ENCODE measurements around the gene DNAH14. TPM values are rescaled to one million over a fixed set of nuclear protein-coding genes. Genes with fewer than 3 reads are reported as not detected.
"Not testable (repeated sequence)": the region's sequence is repeated elsewhere in the genome, so short reads cannot be mapped to it uniquely, and the experiment has no call there.

DNAH14 gene
- polyA plus RNA-seq, 2 donors, result 1.1 to 2.1 TPM

DNA sequence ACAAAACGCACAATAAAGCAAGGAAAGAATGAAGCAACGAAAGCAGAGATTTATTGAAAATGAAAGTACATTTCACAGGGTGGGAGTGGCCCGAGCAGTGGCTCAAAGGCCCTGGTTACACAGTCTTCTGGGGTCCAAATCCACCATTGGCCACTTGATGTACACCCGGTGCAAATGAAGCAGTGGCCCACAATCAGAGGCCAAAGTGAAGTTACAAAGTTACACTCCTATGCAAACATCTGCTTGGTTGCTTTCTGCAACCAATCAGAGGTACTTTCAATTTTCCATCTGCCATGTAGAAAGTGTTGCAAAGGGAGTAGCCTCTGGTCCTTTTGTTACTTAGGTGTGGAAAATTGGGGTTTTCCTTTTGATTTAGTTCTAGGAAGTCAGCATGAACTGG is 10.0 kb upstream of the DNAH14 start:
- Histone ChIP-seq H3K4me1 (ENCODE audit: control insufficient read depth in 2 of 2, insufficient read depth in 2 of 2, low read length in 1 of 2) (no peaks in the 10 kb centered on the region), H3K9me3 (ENCODE audit: control insufficient read depth in 2 of 2, insufficient read depth in 1 of 2, low read depth in 1 of 2, low read length in 1 of 2) (peaks cover under 1% of the 10 kb centered on the region in 2 donors), H3K27ac (ENCODE audit: low read depth in 2 of 2, low read length in 1 of 2) (no peak overlapping the region), H3K36me3 (ENCODE audit: control insufficient read depth in 2 of 2, insufficient read depth in 2 of 2, low read length in 1 of 2) (no peaks in the 10 kb centered on the region), H3K27me3 (ENCODE audit: control insufficient read depth in 1 of 2, insufficient read depth in 2 of 2, low read length in 2 of 2) (no peaks in the 10 kb centered on the region), H3K4me3 (ENCODE audit: low read depth in 1 of 2, low read length in 2 of 2) (no peak overlapping the region)
- 85 to 88% methylated on average over 4 of the region's 4 CpGs for WGBS, 2 donors

DNA sequence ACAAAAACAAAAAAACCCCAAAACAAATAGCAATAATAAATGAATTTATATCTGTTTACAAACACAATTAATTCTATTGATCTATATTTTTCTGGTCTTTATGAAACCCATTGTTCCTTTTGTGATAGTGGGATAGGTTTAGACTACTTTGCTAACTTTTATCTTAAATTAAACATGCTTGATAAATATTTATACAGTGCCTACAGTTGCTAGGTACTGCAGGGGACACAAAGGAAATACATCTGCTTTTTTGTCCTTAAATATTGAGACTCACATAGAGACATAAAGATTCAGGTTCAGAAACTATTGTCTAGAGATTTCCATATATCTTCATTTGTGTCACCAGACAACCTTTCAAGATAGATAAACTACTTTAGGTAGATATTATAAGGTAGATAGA is 8.5 kb upstream of the DNAH14 start:
- no peaks in the 10 kb centered on the region for H3K27me3 ChIP-seq (ENCODE audit: control insufficient read depth in 1 of 2, insufficient read depth in 2 of 2, low read length in 2 of 2)
- no peaks in the 10 kb centered on the region for H3K4me1 ChIP-seq (ENCODE audit: control insufficient read depth in 2 of 2, insufficient read depth in 2 of 2, low read length in 1 of 2)
- no peak overlapping the region for H3K4me3 ChIP-seq (ENCODE audit: low read depth in 1 of 2, low read length in 2 of 2)
- H3K36me3 ChIP-seq (ENCODE audit: control insufficient read depth in 2 of 2, insufficient read depth in 2 of 2, low read length in 1 of 2), result no peaks in the 10 kb centered on the region
- no peaks in the 10 kb centered on the region for H3K9me3 ChIP-seq (ENCODE audit: control insufficient read depth in 2 of 2, insufficient read depth in 1 of 2, low read depth in 1 of 2, low read length in 1 of 2)
- no peak overlapping the region for H3K27ac ChIP-seq (ENCODE audit: low read depth in 2 of 2, low read length in 1 of 2)

DNA sequence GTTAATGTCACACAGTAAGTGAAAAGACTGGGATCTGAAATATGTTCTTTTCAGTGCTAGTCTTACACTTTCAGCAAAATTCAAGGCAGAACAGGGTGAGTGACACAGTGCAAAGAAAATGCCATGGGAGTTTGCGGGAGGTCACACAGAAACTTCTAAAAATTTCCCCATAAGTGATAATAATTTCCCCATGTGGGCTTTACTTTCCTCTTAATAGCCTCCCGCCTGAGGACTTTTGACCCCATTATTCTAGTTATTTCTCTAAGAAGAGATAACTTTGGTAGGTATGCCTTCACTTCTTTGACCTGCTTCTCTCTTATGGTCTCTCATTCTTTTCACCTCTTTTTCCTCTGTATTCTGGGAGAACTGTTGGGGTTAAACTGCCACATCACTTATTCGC is 8.1 kb upstream of the DNAH14 start:
- Histone ChIP-seq H3K27ac (ENCODE audit: low read depth in 2 of 2, low read length in 1 of 2) (no peak overlapping the region), H3K4me1 (ENCODE audit: control insufficient read depth in 2 of 2, insufficient read depth in 2 of 2, low read length in 1 of 2) (no peaks in the 10 kb centered on the region), H3K9me3 (ENCODE audit: control insufficient read depth in 2 of 2, insufficient read depth in 1 of 2, low read depth in 1 of 2, low read length in 1 of 2) (no peaks in the 10 kb centered on the region), H3K36me3 (ENCODE audit: control insufficient read depth in 2 of 2, insufficient read depth in 2 of 2, low read length in 1 of 2) (no peaks in the 10 kb centered on the region), H3K27me3 (ENCODE audit: control insufficient read depth in 1 of 2, insufficient read depth in 2 of 2, low read length in 2 of 2) (no peaks in the 10 kb centered on the region), H3K4me3 (ENCODE audit: low read depth in 1 of 2, low read length in 2 of 2) (no peak overlapping the region)
- 86 to 94% methylated on average over 3 of the region's 3 CpGs for WGBS, 2 donors

DNA sequence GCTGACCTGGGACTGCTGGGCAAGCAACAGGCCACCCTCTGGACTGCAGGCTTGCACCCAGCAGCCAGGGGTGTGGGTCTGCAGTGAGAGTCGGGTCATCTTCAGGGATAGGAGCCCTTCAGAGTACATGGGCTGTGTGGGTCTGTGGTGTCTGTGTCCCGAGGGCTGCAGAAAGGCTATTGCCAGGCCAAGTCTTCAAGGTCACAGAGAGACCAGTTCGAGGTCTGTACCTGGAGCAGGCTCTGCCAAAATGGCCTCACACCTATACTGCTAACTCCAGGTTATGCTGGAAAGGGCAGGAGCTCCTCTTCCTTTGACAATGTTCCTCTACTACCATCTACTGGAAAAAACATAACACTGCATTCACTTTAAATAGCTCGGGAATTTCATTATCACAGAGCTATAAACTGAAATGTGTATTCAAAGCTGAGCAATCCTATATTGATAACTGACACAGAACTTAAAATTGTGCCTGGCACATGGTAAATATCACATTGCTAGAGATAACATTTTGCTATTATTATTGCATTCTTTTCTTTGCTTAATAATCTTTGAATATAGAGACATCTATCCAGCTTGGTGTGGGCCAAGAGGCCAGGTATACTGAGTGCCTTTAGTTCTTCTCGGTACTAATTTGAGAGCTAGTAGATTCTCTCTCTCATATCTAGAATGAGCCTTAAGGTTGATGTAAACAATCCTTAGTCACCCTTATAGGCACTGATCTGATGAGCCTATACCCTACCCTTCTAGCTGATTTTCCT is 6.9 kb upstream of the DNAH14 start:
- no peaks in the 10 kb centered on the region for H3K36me3 ChIP-seq (ENCODE audit: control insufficient read depth in 2 of 2, insufficient read depth in 2 of 2, low read length in 1 of 2)
- H3K27me3 ChIP-seq (ENCODE audit: control insufficient read depth in 1 of 2, insufficient read depth in 2 of 2, low read length in 2 of 2), result no peaks in the 10 kb centered on the region
- H3K27ac ChIP-seq (ENCODE audit: low read depth in 2 of 2, low read length in 1 of 2), result no peak overlapping the region
- 40 to 43% methylated on average over 5 of the region's 5 CpGs for WGBS, 2 donors
- H3K9me3 ChIP-seq (ENCODE audit: control insufficient read depth in 2 of 2, insufficient read depth in 1 of 2, low read depth in 1 of 2, low read length in 1 of 2), result no peaks in the 10 kb centered on the region
- no peaks in the 10 kb centered on the region for H3K4me1 ChIP-seq (ENCODE audit: control insufficient read depth in 2 of 2, insufficient read depth in 2 of 2, low read length in 1 of 2)
- no peak overlapping the region for H3K4me3 ChIP-seq (ENCODE audit: low read depth in 1 of 2, low read length in 2 of 2)

DNA sequence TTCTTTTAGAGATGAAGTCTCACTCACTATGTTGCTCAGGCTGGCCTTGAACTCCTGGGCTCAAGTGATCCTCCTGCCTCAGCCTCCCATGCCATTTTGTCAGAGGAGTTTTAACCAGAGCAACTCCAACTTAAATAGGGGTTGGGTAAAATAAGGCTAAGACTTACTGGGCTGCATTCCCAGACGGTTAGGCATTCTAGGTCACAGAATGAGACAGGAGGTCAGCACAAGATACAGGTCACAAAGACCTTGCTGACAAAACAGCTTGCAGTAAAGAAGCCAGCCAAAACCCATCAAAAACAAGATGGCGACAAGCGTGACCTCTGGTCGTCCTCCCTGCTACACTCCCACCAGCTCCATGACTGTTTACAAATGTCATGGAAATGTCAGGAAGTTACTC is 5.7 kb upstream of the DNAH14 start:
- no peaks in the 10 kb centered on the region for H3K9me3 ChIP-seq (ENCODE audit: control insufficient read depth in 2 of 2, insufficient read depth in 1 of 2, low read depth in 1 of 2, low read length in 1 of 2)
- WGBS, 2 donors, result 74 to 77% methylated on average over 4 of the region's 4 CpGs
- H3K36me3 ChIP-seq (ENCODE audit: control insufficient read depth in 2 of 2, insufficient read depth in 2 of 2, low read length in 1 of 2), result no peaks in the 10 kb centered on the region
- H3K4me3 ChIP-seq (ENCODE audit: low read depth in 1 of 2, low read length in 2 of 2), result no peak overlapping the region
- no peak overlapping the region for H3K27ac ChIP-seq (ENCODE audit: low read depth in 2 of 2, low read length in 1 of 2)
- H3K27me3 ChIP-seq (ENCODE audit: control insufficient read depth in 1 of 2, insufficient read depth in 2 of 2, low read length in 2 of 2), result no peaks in the 10 kb centered on the region
- no peaks in the 10 kb centered on the region for H3K4me1 ChIP-seq (ENCODE audit: control insufficient read depth in 2 of 2, insufficient read depth in 2 of 2, low read length in 1 of 2)

DNA sequence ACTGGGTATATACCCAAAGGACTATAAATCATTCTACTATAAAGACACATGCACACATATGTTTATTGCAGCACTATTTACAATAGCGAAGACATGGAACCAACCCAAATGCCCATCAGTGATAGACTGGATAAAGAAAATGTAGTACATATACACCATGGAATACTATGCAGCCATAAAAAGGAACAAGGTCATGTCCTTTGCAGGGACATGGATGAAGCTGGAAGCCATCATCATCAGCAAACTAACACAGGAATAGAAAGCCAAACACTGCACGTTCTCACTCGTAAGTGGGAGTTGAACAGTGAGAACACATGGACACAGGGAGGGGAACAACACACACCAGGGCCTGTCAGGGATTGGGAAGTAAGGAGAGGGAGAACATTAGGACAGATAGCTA is 1.8 kb upstream of the DNAH14 start:
- H3K4me1 ChIP-seq (ENCODE audit: control insufficient read depth in 2 of 2, insufficient read depth in 2 of 2, low read length in 1 of 2); H3K36me3 ChIP-seq (ENCODE audit: control insufficient read depth in 2 of 2, insufficient read depth in 2 of 2, low read length in 1 of 2); H3K9me3 ChIP-seq (ENCODE audit: control insufficient read depth in 2 of 2, insufficient read depth in 1 of 2, low read depth in 1 of 2, low read length in 1 of 2); H3K27ac ChIP-seq (ENCODE audit: low read depth in 2 of 2, low read length in 1 of 2); H3K4me3 ChIP-seq (ENCODE audit: low read depth in 1 of 2, low read length in 2 of 2); H3K27me3 ChIP-seq (ENCODE audit: control insufficient read depth in 1 of 2, insufficient read depth in 2 of 2, low read length in 2 of 2): not testable (repeated sequence)
- 91 to 92% methylated on average over 3 of the region's 3 CpGs for WGBS, 2 donors

DNA sequence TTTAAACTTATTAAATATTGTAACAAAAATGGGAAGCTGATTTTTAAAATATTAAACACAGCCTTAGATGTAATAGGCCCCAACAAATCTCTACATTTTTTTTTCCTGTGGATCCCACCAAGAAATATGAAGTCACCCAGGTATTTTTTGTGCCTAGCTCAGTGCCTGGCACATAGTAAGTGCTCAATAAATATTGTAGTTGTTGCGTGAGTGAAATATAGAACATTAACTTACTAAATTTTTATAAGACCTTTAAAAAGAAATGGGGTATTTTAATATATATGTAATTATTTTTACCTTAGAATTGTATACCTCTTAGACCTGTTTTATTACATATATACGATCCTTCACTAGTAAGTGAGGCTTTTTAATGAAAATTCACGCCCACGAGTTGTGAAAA is 569 bp upstream of the DNAH14 start:
- no peaks in the 10 kb centered on the region for H3K27me3 ChIP-seq (ENCODE audit: control insufficient read depth in 1 of 2, insufficient read depth in 2 of 2, low read length in 2 of 2)
- no peak overlapping the region for H3K27ac ChIP-seq (ENCODE audit: low read depth in 2 of 2, low read length in 1 of 2)
- peaks cover 0 to 2% of the 10 kb centered on the region in 2 donors for H3K4me1 ChIP-seq (ENCODE audit: control insufficient read depth in 2 of 2, insufficient read depth in 2 of 2, low read length in 1 of 2)
- H3K4me3 ChIP-seq (ENCODE audit: low read depth in 1 of 2, low read length in 2 of 2), result no peak overlapping the region
- 71 to 86% methylated on average over 4 of the region's 4 CpGs for WGBS, 2 donors
- no peaks in the 10 kb centered on the region for H3K36me3 ChIP-seq (ENCODE audit: control insufficient read depth in 2 of 2, insufficient read depth in 2 of 2, low read length in 1 of 2)
- no peaks in the 10 kb centered on the region for H3K9me3 ChIP-seq (ENCODE audit: control insufficient read depth in 2 of 2, insufficient read depth in 1 of 2, low read depth in 1 of 2, low read length in 1 of 2)

DNA sequence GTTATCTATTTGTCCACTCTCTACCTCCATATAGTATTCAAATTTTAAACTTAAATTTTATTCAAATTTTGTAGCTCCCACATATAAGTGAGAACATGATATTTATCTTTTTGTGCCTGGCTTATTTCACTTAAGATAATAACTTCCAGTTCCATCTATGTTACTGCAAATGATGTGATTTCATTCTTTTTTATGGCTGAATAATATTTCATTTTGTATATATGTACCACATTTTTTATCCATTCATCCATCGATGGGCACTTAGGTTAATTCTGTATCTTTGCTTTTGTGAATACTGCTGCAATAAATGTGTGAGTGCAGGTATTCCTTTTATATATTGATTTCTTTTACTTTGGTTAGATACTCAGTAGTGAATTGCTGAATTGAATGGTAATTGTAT is 2.1 kb downstream of the DNAH14 start:
- Histone ChIP-seq H3K4me1 (ENCODE audit: control insufficient read depth in 2 of 2, insufficient read depth in 2 of 2, low read length in 1 of 2) (peaks cover 0 to 2% of the 10 kb centered on the region in 2 donors), H3K36me3 (ENCODE audit: control insufficient read depth in 2 of 2, insufficient read depth in 2 of 2, low read length in 1 of 2) (no peaks in the 10 kb centered on the region), H3K27ac (ENCODE audit: low read depth in 2 of 2, low read length in 1 of 2) (no peak overlapping the region), H3K4me3 (ENCODE audit: low read depth in 1 of 2, low read length in 2 of 2) (no peak overlapping the region), H3K9me3 (ENCODE audit: control insufficient read depth in 2 of 2, insufficient read depth in 1 of 2, low read depth in 1 of 2, low read length in 1 of 2) (no peaks in the 10 kb centered on the region), H3K27me3 (ENCODE audit: control insufficient read depth in 1 of 2, insufficient read depth in 2 of 2, low read length in 2 of 2) (no peaks in the 10 kb centered on the region)
- 68 to 98% methylated on average over 1 of the region's 1 CpG for WGBS, 2 donors

DNA sequence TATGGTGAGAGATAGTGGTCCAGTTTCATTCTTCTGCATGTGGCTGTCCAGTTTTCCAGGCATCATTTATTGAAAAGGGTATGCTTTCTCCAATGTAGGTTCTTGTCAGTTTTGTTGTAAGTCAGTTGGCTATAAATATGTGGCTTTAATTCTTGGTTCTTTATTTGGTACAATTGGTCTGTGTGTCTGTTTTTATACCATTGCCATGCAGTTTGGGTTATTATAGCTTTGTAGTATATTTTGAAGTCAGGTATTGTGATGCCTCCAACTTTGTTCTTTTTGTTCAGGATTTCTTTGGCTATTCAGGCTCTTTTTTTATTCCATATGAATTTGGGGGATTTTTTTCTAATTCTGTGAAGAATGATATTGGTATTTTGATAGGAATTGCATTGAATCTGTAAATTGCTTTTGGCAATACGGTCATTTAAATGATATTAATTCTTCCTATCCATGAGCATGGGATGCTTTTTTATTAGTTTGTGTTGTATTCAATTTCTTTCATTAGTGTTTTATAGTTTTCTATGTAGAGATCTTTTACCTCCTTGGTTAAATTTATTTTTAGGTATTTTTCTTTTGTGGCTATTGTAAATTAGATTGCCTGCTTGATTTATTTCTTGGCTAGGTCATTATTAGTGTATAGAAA is 3.3 kb downstream of the DNAH14 start:
- H3K27me3 ChIP-seq (ENCODE audit: control insufficient read depth in 1 of 2, insufficient read depth in 2 of 2, low read length in 2 of 2), result no peaks in the 10 kb centered on the region
- H3K4me1 ChIP-seq (ENCODE audit: control insufficient read depth in 2 of 2, insufficient read depth in 2 of 2, low read length in 1 of 2), result peaks cover 0 to 2% of the 10 kb centered on the region in 2 donors
- H3K4me3 ChIP-seq (ENCODE audit: low read depth in 1 of 2, low read length in 2 of 2), result no peak overlapping the region
- H3K36me3 ChIP-seq (ENCODE audit: control insufficient read depth in 2 of 2, insufficient read depth in 2 of 2, low read length in 1 of 2), result no peaks in the 10 kb centered on the region
- no peaks in the 10 kb centered on the region for H3K9me3 ChIP-seq (ENCODE audit: control insufficient read depth in 2 of 2, insufficient read depth in 1 of 2, low read depth in 1 of 2, low read length in 1 of 2)
- no peak overlapping the region for H3K27ac ChIP-seq (ENCODE audit: low read depth in 2 of 2, low read length in 1 of 2)
- WGBS, 2 donors, result 96 to 98% methylated on average over 1 of the region's 1 CpG

DNA sequence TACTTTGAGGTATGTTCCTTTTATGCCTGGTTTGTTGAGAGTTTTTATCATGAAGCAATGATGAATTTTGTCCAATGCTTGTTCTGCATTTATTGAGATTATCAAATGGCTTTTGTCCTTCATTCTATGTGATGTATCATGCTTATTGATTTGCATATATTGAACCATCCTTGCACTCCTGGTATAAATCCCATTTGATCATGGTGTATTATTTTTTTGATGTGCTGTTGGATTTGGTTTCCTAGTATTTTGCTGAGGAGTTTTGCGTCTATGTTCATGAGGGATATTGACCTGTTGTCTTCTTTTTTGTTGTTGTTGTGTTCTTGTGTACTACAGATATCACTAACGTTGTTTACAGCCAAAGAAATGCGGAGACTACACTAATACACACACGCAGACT is 4.1 kb downstream of the DNAH14 start:
- Histone ChIP-seq H3K27ac (ENCODE audit: low read depth in 2 of 2, low read length in 1 of 2) (no peak overlapping the region), H3K4me1 (ENCODE audit: control insufficient read depth in 2 of 2, insufficient read depth in 2 of 2, low read length in 1 of 2) (peaks cover 0 to 2% of the 10 kb centered on the region in 2 donors), H3K27me3 (ENCODE audit: control insufficient read depth in 1 of 2, insufficient read depth in 2 of 2, low read length in 2 of 2) (no peaks in the 10 kb centered on the region), H3K9me3 (ENCODE audit: control insufficient read depth in 2 of 2, insufficient read depth in 1 of 2, low read depth in 1 of 2, low read length in 1 of 2) (no peaks in the 10 kb centered on the region), H3K36me3 (ENCODE audit: control insufficient read depth in 2 of 2, insufficient read depth in 2 of 2, low read length in 1 of 2) (no peaks in the 10 kb centered on the region), H3K4me3 (ENCODE audit: low read depth in 1 of 2, low read length in 2 of 2) (no peak overlapping the region)
- 93 to 98% methylated on average over 4 of the region's 4 CpGs for WGBS, 2 donors
